ENCODE data around the gene ISG20L2.

Gene ISG20L2

DNA sequence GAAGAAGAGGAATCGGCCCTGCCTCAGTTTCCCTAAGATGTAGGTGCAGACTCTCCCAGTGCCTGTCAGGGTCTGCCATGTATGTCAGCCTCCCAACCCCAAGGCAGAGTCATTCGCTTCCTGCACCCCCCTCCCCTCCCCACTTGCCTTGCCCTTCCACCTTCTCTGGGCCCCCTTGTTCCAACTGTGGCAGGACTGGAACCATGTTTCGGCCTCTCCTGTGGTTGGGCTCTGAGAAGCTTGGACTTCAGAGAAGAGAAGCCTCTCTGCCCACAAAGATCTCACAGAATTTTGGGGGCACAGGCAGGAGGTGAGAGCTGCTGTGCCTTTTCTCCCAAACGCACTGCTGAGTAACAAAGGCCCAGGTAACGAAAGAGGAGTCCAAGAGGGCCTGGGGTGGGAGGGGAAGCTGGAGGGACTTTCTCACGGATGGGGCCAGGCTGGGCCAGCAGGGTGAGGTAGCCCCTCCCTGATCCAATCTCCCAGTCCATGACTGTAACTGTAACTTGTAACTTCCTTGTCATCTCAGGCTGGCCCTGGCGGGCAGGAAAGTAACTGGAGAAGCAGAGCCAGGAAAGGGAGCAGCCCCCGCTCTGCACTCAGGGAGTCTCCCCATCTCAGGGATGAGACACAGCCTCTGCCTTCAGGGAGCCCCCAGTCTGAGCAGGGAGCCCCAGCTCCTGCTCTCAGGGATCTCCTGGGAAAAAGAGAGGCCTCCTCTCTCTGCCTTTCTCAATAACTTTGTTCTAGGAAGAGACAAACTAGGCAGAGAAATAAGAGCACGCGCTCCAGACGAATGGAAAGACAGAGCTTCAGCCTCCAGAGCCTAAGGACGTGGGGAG lies 34.5 kb downstream of the ISG20L2 start:
- peak; percentile 27 for DNase-seq
- in situ Hi-C loops (cut with MboI; ENCODE audit: low pct_unique_long_range_greater_than_20kb, low sequenced_read_pairs), result no loop called here

DNA sequence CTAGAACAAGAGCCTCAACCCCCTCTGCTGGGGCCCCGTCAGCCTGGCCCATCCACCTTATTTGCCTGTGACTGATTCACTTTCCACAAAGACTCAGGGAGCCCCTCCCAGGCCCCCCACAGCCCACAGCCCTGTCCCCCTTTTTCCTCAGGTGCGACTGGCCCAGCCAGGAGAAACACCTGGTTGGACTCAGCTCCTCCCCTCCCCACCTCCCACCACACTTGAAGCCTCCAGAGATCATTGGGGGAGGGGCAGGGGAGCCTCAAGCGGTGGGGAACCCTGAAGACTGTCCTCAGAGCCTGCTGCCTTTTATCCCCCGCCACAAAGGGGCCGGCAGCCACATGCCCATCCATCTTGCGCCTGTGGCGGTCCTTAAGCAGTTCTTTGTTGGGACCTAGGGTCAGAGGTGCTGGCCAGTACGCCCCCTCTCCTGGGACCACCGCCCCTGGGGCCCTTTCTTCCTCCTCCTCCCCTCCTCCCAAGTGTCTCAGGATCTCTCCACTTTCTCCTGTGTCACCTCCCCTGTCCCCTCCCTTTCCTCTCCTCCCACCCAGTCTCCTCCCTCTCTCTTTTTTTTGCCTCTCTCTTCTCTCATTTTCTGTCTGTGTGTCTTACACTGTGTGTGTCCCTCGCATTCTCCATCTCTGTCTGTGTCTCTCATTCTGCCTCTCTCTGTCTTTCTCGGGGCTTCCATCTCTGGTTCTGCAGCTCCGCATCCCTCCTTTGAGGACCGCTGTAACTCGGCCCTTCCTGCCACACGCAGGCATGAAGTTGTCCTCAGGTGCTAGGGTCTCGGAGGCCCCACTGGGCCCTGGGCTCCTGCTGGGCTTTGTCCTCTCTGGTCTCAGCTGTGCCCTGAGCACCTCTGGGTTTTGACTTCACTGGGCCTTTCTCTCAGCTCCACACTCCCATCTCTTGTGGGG lies 35.4 kb downstream of the ISG20L2 start:
- DNase-seq, result peak; percentile 55
- in situ Hi-C loops (cut with MboI; ENCODE audit: low pct_unique_long_range_greater_than_20kb, low sequenced_read_pairs), result no loop called here

DNA sequence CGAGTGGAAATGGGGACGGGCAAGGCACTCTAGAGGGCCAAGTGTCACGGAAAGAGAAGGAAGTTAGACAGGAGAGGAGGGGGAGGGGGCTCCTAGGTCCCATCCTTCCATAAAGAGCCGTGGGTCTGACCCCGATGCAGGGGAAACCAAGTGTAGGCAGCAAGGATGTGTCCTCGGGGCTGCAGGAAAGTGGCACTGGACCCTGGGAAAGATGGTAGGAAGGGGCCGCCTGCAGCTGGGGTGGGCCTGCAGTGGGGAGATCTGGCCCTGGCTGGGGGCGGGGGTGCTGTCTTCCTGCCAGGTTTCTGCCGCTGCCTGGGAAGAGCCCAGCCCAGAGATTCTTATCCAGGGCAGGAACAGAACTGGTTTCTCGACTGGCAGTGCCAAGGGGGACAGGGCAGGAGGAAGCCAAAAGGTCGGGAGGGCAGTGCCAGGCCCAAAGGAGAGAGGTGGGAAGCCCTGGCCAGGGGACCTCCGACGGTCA lies 36.1 kb downstream of the ISG20L2 start:
- DNase-seq, result no peak
- in situ Hi-C loops (cut with MboI; ENCODE audit: low pct_unique_long_range_greater_than_20kb, low sequenced_read_pairs), result no loop called here

DNA sequence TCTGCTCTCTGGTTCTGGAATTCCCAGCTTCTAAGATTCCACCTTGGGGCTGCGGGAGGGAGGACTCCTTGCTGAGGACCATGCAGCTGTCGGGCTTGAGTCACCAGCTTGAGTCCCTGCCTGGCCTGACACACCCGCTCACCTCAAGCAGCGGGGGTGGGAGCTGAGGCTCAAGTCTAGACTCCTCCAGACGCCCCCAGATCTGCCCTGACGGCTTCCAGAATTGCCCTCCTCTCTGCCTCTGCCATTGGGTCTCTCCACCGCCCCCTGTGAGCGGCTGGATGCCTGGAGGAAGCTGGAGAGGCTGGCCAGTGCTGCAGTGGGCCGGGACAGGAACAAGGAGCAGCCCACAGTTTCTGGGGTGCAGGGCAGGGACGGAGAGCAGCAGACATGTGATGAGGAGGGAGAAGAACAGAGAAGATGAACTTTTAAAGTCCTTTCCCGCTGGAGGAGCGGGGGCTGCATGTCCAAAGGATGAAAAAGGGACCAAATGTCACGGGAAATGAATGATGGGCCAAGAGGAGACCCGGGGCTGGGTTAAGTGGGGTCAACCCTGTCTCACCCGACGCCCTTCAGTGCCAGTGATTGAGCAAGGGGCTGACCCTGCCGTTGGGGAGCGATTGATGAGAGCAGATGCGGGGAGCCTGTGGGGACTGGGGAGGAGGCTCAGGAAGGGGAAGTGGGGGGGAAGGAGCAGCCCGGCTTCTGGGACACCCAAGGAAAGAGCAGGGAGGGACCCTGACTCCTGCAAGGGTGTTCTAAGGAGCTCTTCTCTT lies 36.7 kb downstream of the ISG20L2 start:
- DNase-seq, result no peak
- in situ Hi-C loops (cut with MboI; ENCODE audit: low pct_unique_long_range_greater_than_20kb, low sequenced_read_pairs), result no loop called here

DNA sequence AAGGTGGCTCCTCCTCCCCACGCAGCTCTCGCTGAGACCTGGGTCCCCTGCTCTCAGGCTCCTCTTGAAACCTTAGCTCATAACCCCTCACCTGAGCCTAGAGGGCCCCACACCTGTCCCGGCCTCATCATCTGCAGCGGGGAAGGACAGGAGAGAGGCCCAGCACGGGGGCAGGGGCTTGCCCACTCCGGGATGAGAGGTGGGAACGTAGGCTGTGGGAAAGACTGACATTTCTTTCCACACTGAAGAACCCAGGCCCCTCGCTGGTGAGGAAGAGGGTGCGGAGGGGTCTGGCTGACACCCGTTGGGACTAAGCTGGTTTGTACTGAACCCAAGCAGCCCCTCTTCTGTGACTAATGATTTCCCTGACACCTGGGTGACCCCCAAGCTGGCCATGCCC lies 37.4 kb downstream of the ISG20L2 start:
- in situ Hi-C loops (cut with MboI; ENCODE audit: low pct_unique_long_range_greater_than_20kb, low sequenced_read_pairs), result no loop called here
- DNase-seq, result no peak

DNA sequence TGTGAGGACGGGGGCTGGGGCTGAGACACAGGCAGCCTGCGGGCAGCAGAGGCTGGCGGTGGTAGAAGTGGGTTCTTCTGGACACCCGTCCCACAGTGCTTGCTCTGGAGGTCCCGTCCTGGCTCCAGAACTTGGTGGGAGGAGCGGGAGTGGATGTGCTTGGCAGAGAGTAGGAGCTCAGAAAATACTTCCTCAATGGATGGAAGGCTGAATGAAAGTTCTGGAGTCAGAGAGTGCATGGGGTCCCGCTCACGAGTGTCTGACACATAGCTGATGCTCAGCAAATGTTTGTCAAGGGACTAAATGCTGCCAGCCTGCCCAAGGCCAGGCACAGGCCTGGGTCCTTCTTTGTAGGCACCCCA lies 37.9 kb downstream of the ISG20L2 start:
- in situ Hi-C loops (cut with MboI; ENCODE audit: low pct_unique_long_range_greater_than_20kb, low sequenced_read_pairs), result no loop called here
- DNase-seq, result no peak

DNA sequence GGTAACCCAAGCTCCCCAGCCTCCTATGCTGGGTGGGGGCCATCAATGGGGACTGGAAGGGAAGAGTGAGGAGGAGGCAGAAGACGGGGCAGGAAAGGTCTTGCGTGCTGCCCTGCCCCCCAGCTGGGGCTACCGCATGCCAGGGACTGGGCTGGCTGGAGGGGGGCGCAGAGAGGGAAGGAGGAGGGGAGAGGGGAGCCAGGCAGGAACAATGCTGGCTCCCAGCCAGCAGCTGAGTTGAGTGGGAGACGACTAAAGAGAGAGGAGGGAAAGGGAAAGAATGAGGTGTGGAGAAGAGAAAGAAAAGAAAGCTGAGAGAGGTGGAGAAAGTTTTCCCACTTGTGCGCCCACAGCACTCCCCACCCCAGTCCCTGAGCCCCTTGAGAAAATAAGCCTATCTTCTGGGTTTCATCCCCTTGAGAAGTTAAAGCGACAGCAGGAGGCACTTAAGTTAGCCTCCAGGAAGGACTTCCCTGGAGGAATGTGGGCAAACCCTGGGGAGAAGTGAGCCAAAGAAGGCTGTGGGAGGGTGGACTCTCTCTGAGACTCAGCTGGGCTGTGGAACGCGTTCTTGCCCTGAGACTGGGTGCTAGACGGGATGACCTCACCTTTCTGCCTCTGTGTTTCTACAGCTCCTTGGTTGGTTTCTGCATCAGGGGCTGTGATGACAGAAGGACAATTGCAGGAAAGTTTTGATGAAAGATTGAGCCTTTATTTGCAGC lies 38.5 kb downstream of the ISG20L2 start:
- in situ Hi-C loops (cut with MboI; ENCODE audit: low pct_unique_long_range_greater_than_20kb, low sequenced_read_pairs), result no loop called here
- no peak for DNase-seq

DNA sequence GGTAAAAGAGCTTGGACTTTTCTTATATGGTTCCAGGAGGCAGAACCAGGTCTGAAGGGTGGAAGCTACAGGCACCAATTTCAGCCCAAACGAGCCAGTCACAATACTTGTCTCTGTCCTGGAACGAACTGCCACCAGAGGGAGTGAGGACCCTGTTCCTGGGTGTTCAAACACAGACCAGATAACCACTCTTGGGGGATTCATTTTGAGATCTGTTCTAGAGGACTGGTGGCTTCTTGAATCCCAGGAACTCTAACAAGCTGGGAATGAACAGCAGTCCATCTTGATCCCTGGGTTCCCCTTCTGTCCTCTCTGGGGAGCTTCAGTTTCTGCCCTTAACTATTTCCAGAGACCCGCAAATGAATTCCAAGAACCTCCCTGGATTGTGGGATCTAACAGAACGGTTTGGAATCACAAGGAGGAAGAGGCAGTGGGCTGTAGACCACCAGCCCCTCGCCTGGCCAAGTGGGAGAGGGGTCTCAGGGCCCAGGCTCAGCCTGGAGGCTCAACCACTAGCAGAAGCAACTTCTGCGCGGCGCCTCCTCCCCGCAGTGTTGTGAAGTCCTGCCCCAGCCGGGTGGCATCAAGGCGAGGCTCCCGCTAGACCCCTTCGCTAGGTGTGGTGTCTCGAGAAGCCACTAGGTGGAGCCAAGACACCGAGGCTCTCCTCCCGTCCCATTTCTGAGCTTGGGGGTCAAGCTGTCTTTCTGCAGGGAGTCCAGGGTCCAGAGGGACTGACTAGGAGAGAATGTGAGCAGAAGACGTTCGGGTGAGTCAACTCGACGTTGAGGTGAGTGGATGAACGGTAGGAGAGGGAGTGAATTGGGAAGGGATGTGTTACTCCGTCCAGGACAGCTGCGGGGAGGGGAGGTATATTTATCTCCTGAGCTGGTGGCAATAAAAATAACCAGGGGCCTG lies 39.3 kb downstream of the ISG20L2 start:
- in situ Hi-C loops (cut with MboI; ENCODE audit: low pct_unique_long_range_greater_than_20kb, low sequenced_read_pairs), result no loop called here
- DNase-seq, result peak; percentile 88

DNA sequence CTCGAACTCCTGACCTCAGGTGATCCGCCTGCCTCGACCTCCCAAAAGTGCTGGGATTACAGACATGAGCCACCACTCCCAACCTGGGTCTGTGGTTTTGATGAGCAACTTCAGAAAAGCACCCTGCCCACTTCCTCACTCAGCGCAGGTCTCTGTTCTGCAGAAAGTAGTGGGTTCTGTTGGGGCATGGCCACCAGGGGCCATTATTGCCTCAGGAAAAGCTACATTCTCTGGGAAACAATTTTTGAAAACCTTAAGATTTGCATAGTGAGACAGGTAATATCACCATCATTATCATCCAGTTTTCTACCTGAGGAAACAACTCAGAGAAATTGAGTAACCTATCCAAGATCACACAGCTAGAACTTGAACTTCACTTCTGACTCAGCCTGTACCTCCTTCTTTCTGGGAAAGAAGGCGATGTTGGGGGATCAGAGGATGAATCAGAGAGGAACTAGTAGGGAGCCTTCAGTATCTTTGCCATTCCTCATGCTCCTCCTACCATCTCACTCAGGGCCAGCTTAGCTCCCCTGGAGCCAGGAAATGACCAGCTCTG lies 44.3 kb downstream of the ISG20L2 start:
- in situ Hi-C loops (cut with MboI; ENCODE audit: low pct_unique_long_range_greater_than_20kb, low sequenced_read_pairs), result no loop called here
- DNase-seq, result peak; percentile 34

DNA sequence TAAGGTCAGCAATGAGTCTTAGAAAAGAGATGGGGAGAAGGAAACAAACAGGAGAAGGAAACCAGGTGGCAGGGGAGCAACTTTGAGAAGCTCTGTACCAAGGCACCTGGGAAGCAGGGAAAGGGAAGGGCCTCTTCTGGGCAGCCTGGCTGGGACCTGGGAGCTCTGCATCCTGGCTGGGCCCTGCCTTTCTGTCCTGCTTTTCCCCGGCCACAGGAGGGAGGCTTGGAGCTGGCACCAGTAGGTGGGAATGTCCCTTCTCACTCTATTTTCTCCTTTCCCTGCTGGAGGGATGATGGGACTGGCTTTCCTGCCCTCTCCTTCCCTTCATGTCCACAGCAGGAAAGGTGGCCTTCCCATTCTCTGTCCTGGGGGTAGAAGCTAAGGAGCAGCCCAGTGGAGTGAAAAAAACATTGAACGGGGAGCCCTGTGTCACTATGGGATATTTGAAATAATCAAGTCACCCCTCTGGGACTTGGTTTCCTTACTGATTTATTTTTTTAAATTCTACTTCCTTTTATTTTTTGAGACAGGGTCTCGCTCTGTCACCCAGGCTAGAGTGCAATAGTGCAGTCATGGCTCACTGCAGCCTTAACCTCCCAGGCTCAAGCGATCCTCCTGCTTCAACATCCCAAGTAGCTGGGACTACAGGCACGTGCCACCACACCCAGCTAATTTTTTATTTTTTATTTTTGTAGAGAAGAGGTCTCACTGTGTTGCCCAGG lies 46.2 kb downstream of the ISG20L2 start:
- in situ Hi-C loops (cut with MboI; ENCODE audit: low pct_unique_long_range_greater_than_20kb, low sequenced_read_pairs), result no loop called here
- no peak for DNase-seq

DNA sequence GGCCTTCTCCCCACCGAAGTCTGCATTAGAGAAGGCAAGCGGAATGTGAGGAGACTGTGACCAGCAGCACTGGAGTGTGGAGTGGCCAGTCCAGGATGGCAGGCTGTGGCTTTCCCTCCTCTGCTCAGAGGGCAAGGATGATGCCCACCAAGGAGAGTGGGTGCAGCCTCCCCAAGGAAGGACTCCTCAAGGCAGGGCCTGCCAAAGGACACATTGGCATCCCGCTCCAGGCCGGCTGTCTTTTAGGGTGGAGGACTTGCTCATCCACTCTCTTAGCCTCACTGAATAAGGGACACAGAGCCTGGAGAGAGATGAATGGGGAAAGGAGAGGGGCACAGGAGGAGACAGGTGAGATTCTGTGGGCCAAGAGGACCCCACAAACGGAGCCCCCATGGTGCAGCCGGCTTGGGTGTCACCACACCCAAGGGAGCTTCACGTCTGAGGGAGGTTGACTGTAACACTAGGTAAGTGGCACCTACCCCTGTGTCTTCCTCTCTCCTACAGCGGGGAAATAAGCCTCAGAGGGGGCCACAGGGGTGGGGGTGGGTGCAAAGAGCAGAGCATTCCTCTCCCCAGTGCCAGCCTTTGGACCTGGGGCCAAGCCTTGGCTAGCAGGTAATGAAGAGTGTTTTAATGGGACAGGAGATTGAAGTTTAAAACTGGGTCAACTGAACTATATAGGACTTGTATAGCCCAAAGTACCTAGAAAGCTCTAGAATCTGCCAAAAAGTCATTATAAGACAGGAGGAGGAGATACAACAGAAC lies 47.2 kb downstream of the ISG20L2 start:
- in situ Hi-C loops (cut with MboI; ENCODE audit: low pct_unique_long_range_greater_than_20kb, low sequenced_read_pairs), result no loop called here
- no peak for DNase-seq

DNA sequence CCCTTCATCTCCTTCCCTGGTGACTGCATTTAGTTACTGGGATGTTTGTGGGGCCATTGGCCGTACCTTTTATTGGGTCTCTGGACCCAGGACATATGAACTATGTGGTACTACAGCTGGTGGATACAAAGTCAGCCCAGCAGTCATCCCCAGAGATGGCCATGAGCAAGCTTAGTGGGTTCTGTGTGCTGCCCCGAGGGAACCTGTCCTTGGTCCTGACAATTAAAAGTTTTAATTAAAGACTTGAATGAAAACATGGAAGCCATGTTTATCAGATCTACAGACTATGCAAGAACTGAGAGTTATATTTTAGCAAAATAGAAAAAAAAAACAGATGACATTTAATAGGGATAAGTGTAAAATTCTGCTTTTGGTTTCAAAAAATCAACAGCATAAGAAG lies 48.5 kb downstream of the ISG20L2 start:
- no peak for DNase-seq
- in situ Hi-C loops (cut with MboI; ENCODE audit: low pct_unique_long_range_greater_than_20kb, low sequenced_read_pairs), result no loop called here

DNA sequence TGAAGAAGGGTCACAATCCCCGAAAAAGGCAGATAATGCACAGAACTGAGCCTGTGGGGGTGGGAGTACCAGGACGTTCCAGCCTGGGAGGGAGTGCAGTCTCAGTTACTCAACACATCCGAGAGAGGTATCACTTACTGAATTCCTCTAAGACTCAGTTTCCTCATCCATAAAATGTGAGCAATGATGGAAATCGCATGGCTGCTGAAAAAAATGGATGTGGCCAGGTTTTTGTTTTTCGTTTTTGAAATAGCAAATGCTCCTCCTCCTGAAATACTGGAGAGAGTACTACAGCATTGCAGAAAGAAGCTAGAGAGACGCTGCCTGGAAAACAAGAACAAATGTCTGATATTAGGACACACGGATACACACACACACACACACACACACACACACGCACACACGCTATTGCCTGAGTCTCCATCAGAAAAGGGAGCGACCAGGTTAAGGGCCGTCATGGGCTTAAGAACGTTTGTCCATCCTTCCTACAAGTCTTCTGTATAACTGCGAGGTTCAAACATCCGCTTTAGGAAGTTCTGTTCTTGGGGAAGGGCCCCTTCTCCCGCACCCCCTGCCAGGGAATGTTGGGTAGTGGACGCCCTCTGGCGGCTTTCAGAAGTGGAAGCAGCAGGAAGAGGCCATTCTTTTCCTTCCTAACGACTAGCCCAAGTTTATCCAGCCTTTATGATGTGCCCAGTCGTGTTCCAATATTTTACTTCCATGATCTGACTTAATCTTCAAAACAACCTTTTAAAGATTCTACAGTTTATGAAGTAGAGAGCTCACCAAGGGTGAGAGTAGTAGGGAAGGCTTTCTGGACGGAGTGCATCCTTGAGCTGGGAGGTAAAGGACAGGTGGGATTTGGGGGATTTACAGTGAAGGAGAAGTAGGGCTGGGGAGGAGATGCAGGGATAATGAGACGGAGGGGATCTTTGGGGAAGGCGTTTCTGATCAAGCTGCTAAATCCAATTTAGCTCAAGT lies 50.7 kb downstream of the ISG20L2 start:
- peak; percentile 79 for DNase-seq
- in situ Hi-C loops (cut with MboI; ENCODE audit: low pct_unique_long_range_greater_than_20kb, low sequenced_read_pairs), result no loop called here

DNA sequence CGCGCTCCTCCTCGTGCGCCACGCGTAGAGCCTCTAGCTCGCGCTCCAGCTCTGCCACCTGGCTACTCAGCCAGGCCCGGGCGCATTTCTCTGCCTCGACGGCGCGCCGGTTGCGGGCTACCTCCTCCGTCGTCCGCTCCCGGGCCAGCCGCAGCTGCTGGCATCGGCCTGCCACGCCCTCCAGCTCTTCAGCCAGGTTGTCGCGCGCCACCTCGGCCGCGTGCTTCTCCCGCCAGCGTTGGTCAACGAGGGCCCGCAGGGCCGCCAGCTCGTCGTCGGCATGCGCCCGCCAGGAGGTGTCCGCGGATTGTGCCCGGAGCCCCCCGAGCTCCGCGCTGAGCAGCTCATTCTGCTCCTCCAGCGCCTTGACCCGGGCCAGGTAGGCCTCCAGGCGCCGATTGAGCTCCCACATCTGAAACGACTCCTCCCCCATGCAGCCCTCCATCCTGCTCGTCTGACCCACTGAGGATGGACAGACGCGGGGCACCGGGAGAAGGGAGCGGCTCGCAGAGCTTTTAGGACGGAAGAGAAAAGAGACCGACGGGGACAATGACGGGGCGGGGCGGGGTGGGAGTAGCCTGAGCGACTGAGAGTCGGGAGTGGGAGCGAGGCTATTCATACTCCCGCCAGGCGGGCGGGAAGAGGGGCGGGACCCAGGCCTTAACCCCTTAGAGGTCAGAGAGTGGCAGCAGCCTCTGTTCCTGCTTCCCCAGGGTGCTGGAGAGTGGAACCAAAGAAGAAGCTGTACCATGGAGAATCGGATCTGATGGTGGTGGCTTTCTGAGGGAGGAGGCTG lies 51.5 kb downstream of the ISG20L2 start, which contains the start of gene NES:
Gene NES, minus strand, starts transcription at position 588 of the 796 bp plus-strand sequence. Its CDS starts 143 bp downstream, at position 445.
- in situ Hi-C loops (cut with MboI; ENCODE audit: low pct_unique_long_range_greater_than_20kb, low sequenced_read_pairs), result no loop called here
- DNase-seq, result peak; percentile 41

Data from KBM-7 (cell line).